ENCODE measurements around the gene MRPS18B.

GRCh38 chr6:30643656-30644055, 26.0 kb downstream of the MRPS18B start:
- TF ChIP-seq, protein P1, sequence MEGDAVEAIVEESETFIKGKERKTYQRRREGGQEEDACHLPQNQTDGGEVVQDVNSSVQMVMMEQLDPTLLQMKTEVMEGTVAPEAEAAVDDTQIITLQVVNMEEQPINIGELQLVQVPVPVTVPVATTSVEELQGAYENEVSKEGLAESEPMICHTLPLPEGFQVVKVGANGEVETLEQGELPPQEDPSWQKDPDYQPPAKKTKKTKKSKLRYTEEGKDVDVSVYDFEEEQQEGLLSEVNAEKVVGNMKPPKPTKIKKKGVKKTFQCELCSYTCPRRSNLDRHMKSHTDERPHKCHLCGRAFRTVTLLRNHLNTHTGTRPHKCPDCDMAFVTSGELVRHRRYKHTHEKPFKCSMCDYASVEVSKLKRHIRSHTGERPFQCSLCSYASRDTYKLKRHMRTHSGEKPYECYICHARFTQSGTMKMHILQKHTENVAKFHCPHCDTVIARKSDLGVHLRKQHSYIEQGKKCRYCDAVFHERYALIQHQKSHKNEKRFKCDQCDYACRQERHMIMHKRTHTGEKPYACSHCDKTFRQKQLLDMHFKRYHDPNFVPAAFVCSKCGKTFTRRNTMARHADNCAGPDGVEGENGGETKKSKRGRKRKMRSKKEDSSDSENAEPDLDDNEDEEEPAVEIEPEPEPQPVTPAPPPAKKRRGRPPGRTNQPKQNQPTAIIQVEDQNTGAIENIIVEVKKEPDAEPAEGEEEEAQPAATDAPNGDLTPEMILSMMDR (IDR thresholded peaks at IDR 0.05; ENCODE audit: poor library complexity, severe bottlenecking): no peak
- no peak for TF ChIP-seq RAD21 (conservative IDR thresholded peaks at IDR 0.05)
- TF ChIP-seq EZH2 (IDR thresholded peaks at IDR 0.05; ENCODE audit: borderline replicate concordance, insufficient read depth, low read length, poor library complexity, severe bottlenecking): no peak
